Measurements from ENCODE around the gene C1orf35.

Gene C1orf35

GRCh38 chr1:228098323-228098931, 4.7 kb downstream of the C1orf35 start:
- DNase-seq (ENCODE audit: low read depth) = no peak
- no peak for TF ChIP-seq CTCF (IDR thresholded peaks at IDR 0.05; ENCODE audit: control insufficient read depth, extremely low read depth, insufficient read depth)
- no peak overlapping the region for H3K4me3 ChIP-seq (ENCODE audit: low read depth, low read length)

- H3K4me3 ChIP-seq (ENCODE audit: low read depth, low read length) = no peak overlapping the region
These were observed 5.6 kb downstream of the C1orf35 start for GRCh38 chr1:228097333-228098081.

GRCh38 chr1:228096416-228097332, 6.5 kb downstream of the C1orf35 start:
- TF ChIP-seq CTCF (IDR thresholded peaks at IDR 0.05; ENCODE audit: control insufficient read depth, extremely low read depth, insufficient read depth) = no peak
- no peak for DNase-seq (ENCODE audit: low read depth)
- no peak overlapping the region for H3K4me3 ChIP-seq (ENCODE audit: low read depth, low read length)

More at GRCh38 chr1:228097333-228098081, 5.6 kb downstream of the C1orf35 start:
- TF ChIP-seq CTCF (IDR thresholded peaks at IDR 0.05; ENCODE audit: control insufficient read depth, extremely low read depth, insufficient read depth) = no peak
- DNase-seq (ENCODE audit: low read depth) = no peak

GRCh38 chr1:228095938-228096337, 7.2 kb downstream of the C1orf35 start:
- no peak overlapping the region for H3K4me3 ChIP-seq (ENCODE audit: low read depth, low read length)
- TF ChIP-seq CTCF (IDR thresholded peaks at IDR 0.05; ENCODE audit: control insufficient read depth, extremely low read depth, insufficient read depth) = no peak
- no peak for DNase-seq (ENCODE audit: low read depth)

GRCh38 chr1:228095161-228095560, 8.0 kb downstream of the C1orf35 start:
- no peak for DNase-seq (ENCODE audit: low read depth)
- TF ChIP-seq CTCF (IDR thresholded peaks at IDR 0.05; ENCODE audit: control insufficient read depth, extremely low read depth, insufficient read depth) = no peak
- H3K4me3 ChIP-seq (ENCODE audit: low read depth, low read length) = no peak overlapping the region

GRCh38 chr1:228094432-228095016, 8.6 kb downstream of the C1orf35 start:
- no peak for DNase-seq (ENCODE audit: low read depth)
- TF ChIP-seq CTCF (IDR thresholded peaks at IDR 0.05; ENCODE audit: control insufficient read depth, extremely low read depth, insufficient read depth) = no peak
- H3K4me3 ChIP-seq (ENCODE audit: low read depth, low read length) = no peak overlapping the region

Measured in LNCaP clone FGC (cell line).